OCI-LY3 (cell line): ENCODE data around the gene R3HDM2.
"Not testable (repeated sequence)": the region's sequence is repeated elsewhere in the genome, so short reads cannot be mapped to it uniquely, and the experiment has no call there.

Source experiments
- H2AFZ ChIP-seq: fragments of 200-600, 300-600 bp; shearing (Covaris generic); 2 replicates; pipeline ENCODE4 v1.6.0; 2014; ENCODE audit warnings: antibody characterized with exemption, low read depth, low read length
- H3K27ac ChIP-seq: fragments of 200-600, 300-600 bp; sonication (generic); 2 replicates; pipeline ENCODE4 v1.5.1; 2014; ENCODE audit warnings: mild to moderate bottlenecking, low read length, moderate library complexity, mixed read lengths
- H3K27me3 ChIP-seq: fragments of 200-600, 300-600 bp; sonication (generic); 2 replicates; pipeline ENCODE4 v1.6.1; 2014; ENCODE audit warnings: low read depth, low read length, mixed read lengths
- H3K36me3 ChIP-seq: fragments of 200-600, 300-600 bp; sonication (generic); replicated peaks from 2 replicates; pipeline ENCODE3; 2014; ENCODE audit warnings: low read depth, low read length, mixed read lengths
- H3K4me1 ChIP-seq: fragments of 300-600, 200-600 bp; sonication (generic); 2 replicates; pipeline ENCODE4 v1.6.1; 2014; ENCODE audit warnings: low read length, mixed read lengths
- H3K4me2 ChIP-seq: fragments of 200-600, 300-600 bp; sonication (generic); 2 replicates; pipeline ENCODE4 v1.6.1; 2014; ENCODE audit warnings: low read length, mixed read lengths
- H3K4me3 ChIP-seq: fragments of 300-600, 200-600 bp; sonication (generic); 2 replicates; pipeline ENCODE4 v1.5.1; 2014; ENCODE audit warnings: antibody characterized with exemption, mild to moderate bottlenecking, low read length, moderate library complexity
- H3K79me2 ChIP-seq: fragments of 300-600, 200-600 bp; shearing (Covaris generic); 2 replicates; pipeline ENCODE4 v1.6.1; 2014; ENCODE audit warnings: mild to moderate bottlenecking, low read length, mixed read lengths
- H3K9ac ChIP-seq: fragments of 300-600, 200-600 bp; shearing (Covaris generic); 2 replicates; pipeline ENCODE4 v1.6.0; 2014; ENCODE audit warnings: mild to moderate bottlenecking, low read length, moderate library complexity
- H3K9me3 ChIP-seq: fragments of 200-600, 300-600 bp; shearing (Covaris generic); 2 replicates; pipeline ENCODE4 v1.6.1; 2014; ENCODE audit warnings: low read length, mixed read lengths; ENCODE audit not compliant: insufficient read depth
- H4K20me1 ChIP-seq: fragments of 200-600, 300-600 bp; sonication (generic); 2 replicates; pipeline ENCODE4 v1.6.1; 2016; ENCODE audit warnings: low read length, mixed read lengths; ENCODE audit not compliant: insufficient read depth
- EZH2phosphoT487 ChIP-seq: fragments of 200-600 bp; shearing (Covaris generic); IDR thresholded peaks from 2 replicates; pipeline ENCODE4 v1.6.1; 2018; ENCODE audit warnings: antibody characterized with exemption, mixed run types, low read depth
- TF ChIP-seq, protein P1 (sequence below): fragments of 200-600, 300-600 bp; sonication (generic); IDR thresholded peaks from 2 replicates; pipeline ENCODE4 v1.5.1; 2014; ENCODE audit warnings: antibody characterized with exemption, low read length, low read depth

Gene R3HDM2

DNA sequence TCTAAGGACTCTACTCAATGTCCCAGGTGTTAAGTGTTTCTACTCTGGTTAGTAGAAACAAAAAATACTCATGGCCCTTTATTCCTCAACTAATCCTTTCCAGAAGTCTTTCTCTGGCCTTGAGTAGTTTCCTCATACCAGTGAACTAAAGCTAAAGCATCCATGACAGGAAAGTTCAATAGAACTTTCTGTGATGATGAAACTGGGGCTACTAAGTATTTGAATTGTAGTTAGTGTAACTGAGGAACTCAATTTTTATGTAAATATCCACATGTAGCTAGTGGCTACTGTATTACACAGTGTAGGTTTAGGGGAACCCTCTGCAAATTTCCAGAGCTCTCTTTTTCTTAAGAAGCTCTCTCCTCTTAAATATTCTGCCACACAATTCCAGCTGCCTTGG is 63.7 kb downstream of the R3HDM2 start:
- no peak overlapping the region for H3K27ac ChIP-seq
- H3K4me3 ChIP-seq = no peak overlapping the region
- no peaks in the 10 kb centered on the region for H3K27me3 ChIP-seq
- no peaks in the 10 kb centered on the region for H3K79me2 ChIP-seq
- H3K9me3 ChIP-seq = peaks cover 5% of the 10 kb centered on the region; the same call in 1 of the 2 replicates
- H3K36me3 ChIP-seq = peaks cover 9% of the 10 kb centered on the region
- H4K20me1 ChIP-seq = no peaks in the 10 kb centered on the region
- TF ChIP-seq, protein P1, sequence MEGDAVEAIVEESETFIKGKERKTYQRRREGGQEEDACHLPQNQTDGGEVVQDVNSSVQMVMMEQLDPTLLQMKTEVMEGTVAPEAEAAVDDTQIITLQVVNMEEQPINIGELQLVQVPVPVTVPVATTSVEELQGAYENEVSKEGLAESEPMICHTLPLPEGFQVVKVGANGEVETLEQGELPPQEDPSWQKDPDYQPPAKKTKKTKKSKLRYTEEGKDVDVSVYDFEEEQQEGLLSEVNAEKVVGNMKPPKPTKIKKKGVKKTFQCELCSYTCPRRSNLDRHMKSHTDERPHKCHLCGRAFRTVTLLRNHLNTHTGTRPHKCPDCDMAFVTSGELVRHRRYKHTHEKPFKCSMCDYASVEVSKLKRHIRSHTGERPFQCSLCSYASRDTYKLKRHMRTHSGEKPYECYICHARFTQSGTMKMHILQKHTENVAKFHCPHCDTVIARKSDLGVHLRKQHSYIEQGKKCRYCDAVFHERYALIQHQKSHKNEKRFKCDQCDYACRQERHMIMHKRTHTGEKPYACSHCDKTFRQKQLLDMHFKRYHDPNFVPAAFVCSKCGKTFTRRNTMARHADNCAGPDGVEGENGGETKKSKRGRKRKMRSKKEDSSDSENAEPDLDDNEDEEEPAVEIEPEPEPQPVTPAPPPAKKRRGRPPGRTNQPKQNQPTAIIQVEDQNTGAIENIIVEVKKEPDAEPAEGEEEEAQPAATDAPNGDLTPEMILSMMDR = no peak
- TF ChIP-seq EZH2phosphoT487 = no peak
- H3K9ac ChIP-seq = no peak overlapping the region
- no peak overlapping the region for H2AFZ ChIP-seq
- no peak overlapping the region for H3K4me2 ChIP-seq
- H3K4me1 ChIP-seq = no peaks in the 10 kb centered on the region

DNA sequence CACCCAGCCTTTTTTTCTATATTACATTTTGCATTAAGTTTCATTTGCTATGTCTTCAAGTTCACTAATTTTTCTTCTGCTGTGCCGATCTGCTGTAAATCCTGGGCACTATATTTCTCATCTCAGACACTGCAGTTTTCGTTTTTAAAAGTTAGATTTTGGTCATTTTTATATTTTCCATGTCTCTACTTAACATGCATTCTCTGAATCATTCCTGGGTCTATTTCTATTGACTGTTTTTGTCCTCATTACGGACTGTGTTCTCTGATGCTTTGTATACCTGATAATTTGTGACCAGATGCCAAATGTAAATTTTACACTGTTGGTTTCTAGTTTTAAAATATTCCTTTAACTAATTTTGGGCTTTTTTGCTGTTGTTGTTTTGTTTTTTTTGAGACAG is 64.5 kb downstream of the R3HDM2 start:
- peaks cover 5% of the 10 kb centered on the region; the same call in 1 of the 2 replicates for H3K9me3 ChIP-seq
- H3K27ac ChIP-seq = no peak overlapping the region
- no peak overlapping the region for H2AFZ ChIP-seq
- H3K27me3 ChIP-seq = no peaks in the 10 kb centered on the region
- no peaks in the 10 kb centered on the region for H3K79me2 ChIP-seq
- peaks cover 9% of the 10 kb centered on the region for H3K36me3 ChIP-seq
- H3K4me1 ChIP-seq = no peaks in the 10 kb centered on the region
- no peak overlapping the region for H3K4me3 ChIP-seq
- H3K9ac ChIP-seq = no peak overlapping the region
- no peak overlapping the region for H3K4me2 ChIP-seq
- H4K20me1 ChIP-seq = no peaks in the 10 kb centered on the region
- TF ChIP-seq EZH2phosphoT487 = no peak
- TF ChIP-seq, protein P1 = no peak

DNA sequence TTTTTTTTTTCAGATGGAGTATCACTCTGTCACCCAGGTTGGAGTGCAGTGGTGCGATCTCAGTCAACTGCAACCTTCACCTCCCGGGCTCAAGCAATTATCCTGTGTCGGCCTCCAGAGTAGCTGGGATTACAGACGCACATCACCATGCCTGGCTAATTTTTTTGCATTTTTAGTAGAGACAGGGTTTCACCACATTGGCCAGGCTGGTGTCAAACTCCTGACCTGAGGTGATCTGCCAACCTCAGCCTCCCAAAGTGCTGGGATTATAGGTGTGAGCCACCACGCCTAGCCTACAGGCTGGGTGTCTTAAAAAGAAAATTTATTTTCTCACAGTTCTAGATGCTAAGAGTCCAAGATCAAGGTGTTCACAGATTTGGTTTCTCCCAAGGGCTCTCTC is 66.7 kb downstream of the R3HDM2 start:
- not testable (repeated sequence) for H3K79me2 ChIP-seq, H2AFZ ChIP-seq, H3K4me2 ChIP-seq, H3K27ac ChIP-seq, H3K9me3 ChIP-seq, H3K4me1 ChIP-seq, H4K20me1 ChIP-seq, H3K9ac ChIP-seq, H3K27me3 ChIP-seq, H3K4me3 ChIP-seq, H3K36me3 ChIP-seq

GRCh38 chr12:57360468-57360867 is 70.4 kb downstream of the R3HDM2 start:
- Histone ChIP-seq H3K36me3 (peaks cover 2% of the 10 kb centered on the region), H2AFZ (no peak overlapping the region), H3K9me3 (no peaks in the 10 kb centered on the region), H3K79me2 (no peaks in the 10 kb centered on the region), H3K4me1 (no peaks in the 10 kb centered on the region), H3K4me2 (no peak overlapping the region), H3K27ac (no peak overlapping the region), H3K9ac (no peak overlapping the region), H4K20me1 (no peaks in the 10 kb centered on the region), H3K4me3 (no peak overlapping the region), H3K27me3 (no peaks in the 10 kb centered on the region)
- TF ChIP-seq EZH2phosphoT487 = no peak
- TF ChIP-seq, protein P1 = no peak

- H3K4me3 ChIP-seq = no peak overlapping the region
- H3K9ac ChIP-seq = no peak overlapping the region
- no peaks in the 10 kb centered on the region for H3K9me3 ChIP-seq
- H4K20me1 ChIP-seq = no peaks in the 10 kb centered on the region
- no peaks in the 10 kb centered on the region for H3K79me2 ChIP-seq
- no peak for TF ChIP-seq EZH2phosphoT487
- TF ChIP-seq, protein P1 = no peak
- H3K4me1 ChIP-seq = no peaks in the 10 kb centered on the region
- no peak overlapping the region for H3K27ac ChIP-seq
- H3K36me3 ChIP-seq = peaks cover 2% of the 10 kb centered on the region
- H3K27me3 ChIP-seq = no peaks in the 10 kb centered on the region
- no peak overlapping the region for H3K4me2 ChIP-seq
- no peak overlapping the region for H2AFZ ChIP-seq
Measured at GRCh38 chr12:57358646-57359045, 72.2 kb downstream of the R3HDM2 start.
